ENCODE data around the gene NFS1.

- TF ChIP-seq CTCF (IDR thresholded peaks at IDR 0.05) (no peak), POLR2A (IDR thresholded peaks at IDR 0.05) (no peak)
Observed at GRCh38 chr20:35704514-35705261, 5.5 kb upstream of the NFS1 start.
